Measurements from ENCODE around the gene LRMDA.

The LRMDA gene

DNA sequence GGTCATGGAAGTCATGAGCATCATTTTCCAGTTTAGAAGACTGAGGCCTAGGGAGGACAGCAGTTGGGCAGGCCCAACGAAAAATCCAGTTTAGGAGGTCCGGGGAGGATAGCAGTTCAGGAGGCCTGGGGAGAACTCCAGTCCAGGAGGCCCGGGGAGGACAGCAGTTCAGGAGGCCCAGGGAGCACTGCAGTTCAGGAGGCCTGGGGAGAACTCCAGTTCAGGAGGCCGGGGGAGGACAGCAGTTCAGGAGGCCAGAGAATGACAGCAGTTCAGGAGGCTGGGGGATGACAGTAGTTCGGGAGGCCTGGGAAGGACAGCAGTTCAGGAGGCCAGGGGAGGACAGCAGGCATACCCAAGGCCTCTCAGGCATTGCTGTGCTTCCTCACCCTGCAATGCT is 453.4 kb downstream of the LRMDA start:
- DNase-seq: no peak

DNA sequence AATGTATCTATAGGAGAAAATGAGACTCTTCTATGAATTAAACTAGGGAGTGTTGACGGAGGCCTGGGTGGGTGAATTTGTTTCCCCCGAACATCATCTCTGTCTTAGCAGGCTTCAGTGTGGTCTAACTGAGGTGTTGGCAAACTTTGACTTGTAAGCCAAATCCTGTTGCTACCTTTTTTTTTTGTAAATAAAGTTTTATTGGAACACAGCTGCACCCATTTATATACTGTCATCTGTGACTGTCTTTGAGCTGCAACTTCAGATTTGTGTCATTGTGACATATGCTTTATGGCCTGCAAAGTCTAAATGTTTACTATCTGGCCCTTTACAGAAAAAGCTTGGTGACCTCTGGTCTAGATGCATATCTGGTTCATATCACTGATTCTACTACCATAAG is 455.9 kb downstream of the LRMDA start:
- no peak for DNase-seq

DNA sequence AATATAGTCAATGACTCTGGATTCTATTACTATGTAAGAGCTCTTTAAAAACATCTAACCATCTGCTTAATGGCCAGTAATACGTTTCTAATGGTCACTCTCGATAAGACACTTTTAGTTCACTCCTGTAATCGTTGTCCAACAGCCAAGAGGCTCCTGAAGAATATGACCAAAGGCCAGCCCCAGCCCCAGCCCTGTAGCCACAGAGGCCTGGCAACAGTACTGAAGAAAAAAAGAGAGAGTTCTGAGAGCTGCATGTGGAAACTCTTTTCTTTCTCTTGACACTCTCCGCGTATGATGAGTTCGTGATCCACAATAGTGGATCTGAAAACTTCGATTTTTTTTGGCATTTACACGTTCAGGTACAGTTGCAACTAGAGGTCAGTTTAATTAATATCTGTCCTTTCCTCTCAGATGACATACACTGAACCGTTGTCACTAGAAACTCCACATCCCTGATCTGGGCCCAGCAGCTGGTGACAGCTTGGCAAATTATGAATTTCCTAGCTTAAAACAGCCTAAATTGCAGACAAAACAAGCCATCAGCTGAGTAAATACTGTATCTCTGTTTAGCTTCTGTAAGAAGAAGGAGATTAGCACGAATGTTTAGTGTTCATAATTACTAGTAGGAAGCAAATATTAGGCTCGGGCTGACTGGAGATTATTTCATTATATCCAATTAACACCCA is 456.7 kb downstream of the LRMDA start:
- no peak for DNase-seq

DNA sequence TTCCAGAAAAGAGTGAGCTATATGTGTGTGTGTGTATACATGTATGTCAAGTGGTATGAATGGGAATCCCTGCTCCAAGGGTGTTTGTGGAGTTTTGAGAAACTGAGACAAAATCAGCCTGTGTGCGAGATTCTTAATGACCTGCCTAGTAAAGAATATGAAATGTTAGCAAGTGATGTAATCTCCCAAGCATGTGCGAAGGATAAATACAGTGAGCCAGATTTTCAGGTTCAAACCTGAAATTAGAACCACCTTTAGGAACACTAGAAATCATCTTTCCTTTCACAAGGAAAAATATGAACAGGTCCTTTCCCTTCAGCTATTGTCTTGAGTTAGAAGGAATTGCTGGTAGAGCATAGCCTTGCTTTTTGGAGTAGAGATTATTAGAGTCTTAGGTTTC is 457.6 kb downstream of the LRMDA start:
- DNase-seq: no peak

DNA sequence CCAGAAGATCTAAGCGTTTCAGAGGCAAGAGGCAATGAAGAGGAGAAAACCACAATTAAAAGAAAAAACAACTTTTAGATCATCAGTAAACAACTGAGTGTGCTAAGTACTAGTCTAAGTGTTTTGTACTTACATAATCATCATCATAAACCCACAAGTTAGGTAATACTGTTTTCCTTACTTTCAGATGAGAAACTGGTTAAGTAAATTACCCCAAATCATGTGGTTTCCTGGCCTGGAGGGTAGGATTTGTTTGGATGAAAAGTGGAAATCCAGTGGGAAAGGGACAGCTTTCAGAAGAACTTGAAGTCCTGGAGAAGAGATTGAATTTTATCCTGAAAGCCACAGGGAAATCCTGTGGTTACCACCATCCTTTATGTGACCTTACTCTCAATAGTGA is 463.3 kb downstream of the LRMDA start:
- DNase-seq: no peak

DNA sequence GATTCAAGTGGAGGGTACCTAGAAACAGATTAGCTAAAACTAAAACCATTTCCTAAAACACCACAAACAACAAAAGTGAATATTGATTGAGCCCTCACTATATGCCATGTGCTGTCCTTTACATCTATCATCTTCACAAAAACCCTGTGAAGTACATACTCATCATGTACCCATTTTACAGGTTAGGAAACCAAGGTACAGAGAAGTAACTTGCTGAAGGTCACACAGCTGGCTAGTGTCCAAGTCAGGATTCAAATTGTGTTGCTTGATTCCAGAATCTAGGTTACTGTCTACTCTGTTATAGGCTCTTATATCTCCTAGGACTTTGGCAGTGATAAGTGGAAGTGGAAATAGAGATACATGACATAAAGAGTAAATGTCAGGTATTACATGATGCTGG is 463.8 kb downstream of the LRMDA start:
- no peak for DNase-seq

DNA sequence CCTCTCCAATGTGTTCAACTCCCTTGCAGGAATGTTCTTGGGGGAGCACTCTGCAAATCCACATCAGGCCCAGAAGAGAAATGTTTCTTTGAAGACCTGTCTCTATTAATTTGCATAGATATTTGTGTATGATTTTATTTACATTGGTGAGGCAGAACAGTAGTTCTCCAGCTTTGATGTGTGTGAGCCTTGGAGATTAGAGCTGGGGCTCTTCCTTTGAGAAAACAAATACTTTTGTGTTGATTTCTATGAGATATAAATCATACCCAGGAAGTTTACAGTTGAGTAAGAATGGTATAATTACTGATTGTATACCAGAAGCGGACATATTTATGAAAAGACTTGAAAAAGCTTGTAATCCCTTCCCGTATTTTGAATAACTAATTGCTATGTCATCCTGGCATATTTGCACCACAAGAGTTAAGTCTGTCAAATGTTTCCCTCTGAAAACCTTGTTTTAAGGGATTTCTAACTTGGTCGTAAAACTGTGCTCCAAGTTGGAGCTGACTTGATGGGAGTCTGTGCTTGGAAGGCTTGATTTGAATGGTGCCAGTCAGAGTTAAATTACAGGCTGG is 468.5 kb downstream of the LRMDA start:
- DNase-seq: no peak

DNA sequence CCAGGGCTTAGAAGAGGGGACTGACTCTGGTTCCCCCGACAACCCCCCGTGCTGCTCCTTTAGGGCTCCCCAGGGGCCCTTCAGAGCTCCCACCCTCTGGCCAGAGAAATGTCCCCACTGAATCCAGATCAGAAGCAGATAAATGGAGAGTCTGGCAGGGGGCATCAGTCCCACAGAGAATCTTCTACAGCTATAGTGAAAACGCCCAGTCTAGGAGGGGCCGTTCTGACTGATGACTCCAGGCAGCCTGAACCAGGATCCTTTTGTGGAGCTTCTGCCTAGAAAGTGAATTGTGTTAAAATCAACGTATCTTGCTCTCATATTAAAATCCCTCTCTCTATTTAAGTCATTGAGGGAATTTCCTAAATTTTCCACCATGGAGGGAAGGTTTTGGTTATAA is 471.4 kb downstream of the LRMDA start:
- DNase-seq: no peak

DNA sequence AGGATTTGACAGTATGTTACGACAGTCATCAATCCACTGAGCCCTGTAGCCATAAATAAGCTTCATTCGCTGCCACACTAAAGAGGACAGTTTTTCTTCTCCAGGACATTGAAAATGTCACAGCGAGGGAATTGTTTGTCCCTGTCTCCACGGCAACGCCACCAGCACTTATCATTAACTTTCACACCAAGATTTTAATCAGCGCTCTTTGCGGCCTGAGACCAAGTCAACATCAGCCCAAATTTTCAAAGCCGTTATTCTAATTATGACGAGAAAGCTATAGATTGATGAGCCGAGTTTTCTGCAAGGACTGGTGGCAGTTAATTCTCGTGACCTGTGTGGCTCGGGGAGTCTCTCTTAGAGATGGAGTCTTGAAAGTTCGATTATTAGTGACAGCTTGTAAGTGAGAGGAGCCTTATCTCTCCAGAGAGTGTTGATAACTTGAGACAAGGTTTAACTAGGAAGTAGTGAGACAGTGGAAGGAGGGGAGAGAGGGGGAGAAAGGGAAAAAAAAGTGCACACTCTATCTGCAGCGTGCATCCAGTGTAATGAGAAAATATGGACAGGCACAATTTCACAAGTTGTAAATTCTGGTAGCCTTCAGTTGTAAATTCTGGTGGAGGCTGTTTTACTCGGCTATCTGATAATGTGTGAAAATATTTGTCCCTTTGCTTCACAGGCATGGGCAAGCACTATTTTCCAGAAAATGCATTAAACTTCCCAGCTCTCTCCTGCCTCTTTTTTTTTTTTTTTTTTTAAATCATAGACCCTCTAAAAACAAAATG is 473.3 kb downstream of the LRMDA start:
- no peak for DNase-seq

DNA sequence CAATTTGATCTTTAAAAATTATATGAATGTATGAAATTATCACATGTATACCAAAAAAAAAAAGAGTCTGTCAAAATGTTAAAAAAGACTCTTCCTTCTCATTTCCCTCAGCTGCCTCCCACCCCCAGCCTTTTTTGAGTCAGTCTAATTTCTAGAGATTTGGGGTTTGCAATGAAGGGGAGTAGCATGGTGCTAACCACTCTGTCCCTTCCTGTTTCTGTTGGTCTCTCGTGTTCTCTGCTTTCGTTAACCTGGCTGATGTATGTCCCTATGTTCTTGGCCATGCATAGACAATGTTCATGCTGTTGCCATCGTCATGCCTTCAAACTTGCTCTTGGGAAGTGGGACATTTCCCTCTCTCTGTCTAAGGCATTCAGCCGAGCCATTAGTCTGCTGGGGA is 474.1 kb downstream of the LRMDA start:
- no peak for DNase-seq

DNA sequence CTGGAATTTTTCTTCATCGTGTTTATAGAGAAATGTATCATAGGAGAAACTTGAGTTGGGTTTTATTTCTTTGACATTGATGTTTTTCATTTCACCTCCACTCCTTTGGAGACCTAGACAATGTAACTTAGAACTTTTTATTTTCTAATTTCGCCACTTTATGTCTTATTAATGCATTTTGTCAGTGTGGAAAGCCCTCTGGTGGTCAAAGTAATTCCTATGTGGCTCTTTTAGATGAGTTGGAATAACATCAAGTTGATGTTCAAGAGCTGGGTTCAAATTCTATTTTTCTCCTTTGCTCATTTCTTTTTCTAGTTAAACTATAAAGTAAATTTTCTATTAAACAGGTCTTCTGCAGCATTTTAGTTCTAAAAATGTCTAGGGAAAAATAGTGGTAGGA is 478.6 kb downstream of the LRMDA start:
- DNase-seq: no peak

DNA sequence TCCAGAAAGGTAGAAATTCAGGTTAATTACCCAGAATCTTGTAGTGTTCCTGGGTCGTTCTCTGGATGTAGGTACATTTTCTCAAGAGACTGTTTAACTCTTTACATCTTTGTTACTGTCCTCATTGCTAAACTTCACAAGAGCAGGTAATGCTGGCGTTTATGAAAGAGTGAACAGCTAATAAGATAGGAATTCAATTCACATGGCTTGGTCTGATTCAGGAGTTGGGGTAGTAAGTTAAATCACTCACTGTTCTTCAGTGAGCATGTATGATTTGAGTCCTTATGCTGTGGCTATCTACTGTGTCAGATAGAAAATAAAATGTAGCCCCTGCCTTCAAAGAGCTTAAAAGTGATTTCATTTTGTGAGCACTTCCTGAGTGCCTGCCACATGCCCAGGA is 480.0 kb downstream of the LRMDA start:
- DNase-seq: no peak

DNA sequence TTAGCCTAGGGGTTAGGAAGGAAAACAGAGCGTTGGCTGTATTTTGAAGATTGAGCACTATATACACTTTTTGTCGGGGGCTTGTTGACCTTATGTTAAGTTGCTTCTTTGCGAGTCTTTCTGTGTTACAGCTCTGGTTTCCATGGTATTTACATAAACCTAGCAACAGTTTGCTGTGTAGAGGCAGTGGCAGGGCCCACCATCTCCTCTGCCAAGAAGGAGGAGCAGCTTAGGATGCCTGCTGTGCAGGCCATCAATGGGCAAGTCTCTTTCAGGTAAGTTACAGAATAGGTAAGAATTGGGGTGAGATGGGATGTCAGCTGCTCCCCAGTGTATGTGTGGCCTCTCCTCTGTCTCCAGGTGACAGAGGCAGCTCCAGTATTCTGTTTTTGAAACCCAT is 485.5 kb downstream of the LRMDA start:
- DNase-seq: no peak

DNA sequence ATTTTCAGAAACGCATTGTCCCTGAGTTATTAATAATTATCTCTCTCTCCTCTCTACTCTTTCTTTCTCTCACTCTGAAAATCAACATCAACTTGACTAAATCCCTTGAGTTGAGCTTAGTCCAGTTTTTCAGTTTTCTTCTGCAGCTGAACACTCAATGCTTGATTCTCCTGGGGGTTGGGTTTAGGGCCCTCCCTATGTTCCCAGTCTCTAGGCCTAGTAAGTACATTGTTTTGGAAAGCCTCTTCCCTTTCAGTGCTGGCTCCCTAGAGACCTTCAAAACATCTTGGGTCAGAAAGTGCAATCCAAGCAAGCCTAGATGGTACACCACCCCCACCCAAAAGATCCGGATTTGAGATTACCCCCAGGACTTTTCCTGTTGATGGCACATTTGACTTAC is 488.5 kb downstream of the LRMDA start:
- no peak for DNase-seq

DNA sequence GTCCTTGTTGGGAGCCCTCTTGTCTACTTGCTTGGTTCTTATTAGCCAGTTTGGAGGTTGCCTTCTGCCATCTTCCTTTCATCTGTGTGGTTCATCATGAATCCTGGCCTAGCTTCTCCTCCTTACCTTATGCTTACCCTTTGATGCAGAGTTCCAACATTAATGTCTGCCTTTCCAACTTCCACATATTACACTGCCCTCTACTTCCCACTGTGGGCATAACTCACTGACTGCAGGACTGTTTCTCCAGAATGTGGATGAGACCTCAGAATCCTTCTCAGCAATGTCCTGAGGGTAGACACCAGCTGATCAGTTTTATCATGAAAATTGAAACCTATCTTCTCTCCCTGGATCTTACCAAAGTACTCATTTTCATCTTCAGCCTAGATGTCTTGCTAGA is 491.0 kb downstream of the LRMDA start:
- DNase-seq: no peak

DNA sequence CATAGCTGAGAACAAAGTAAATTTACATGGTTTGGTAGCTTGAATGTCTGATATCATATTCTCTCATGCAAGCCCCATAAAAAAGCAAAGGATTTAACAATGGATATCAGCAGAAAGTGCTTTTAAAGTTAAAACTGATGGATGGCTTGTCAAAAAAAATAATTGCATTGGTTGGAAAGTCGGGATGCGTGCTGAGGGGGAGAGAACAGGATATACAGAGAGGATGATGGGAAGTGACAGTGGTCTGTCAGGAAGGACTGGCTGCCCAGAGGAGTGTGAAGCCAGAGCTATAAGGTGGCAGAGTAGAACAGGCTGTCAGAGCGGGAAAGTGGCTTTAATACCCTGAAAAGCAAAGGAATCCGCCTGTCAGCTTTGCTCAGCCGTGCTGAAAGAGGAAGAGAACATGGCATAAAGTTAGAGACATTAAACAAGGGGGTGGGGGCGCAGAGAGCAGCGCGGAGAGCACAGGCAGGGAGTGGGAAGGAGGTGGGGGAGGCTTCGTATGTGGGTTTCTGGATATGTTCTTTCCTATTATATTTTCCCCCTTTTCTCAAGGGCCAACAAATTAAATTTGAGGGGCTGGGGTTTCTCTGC is 493.0 kb downstream of the LRMDA start:
- no peak for DNase-seq

DNA sequence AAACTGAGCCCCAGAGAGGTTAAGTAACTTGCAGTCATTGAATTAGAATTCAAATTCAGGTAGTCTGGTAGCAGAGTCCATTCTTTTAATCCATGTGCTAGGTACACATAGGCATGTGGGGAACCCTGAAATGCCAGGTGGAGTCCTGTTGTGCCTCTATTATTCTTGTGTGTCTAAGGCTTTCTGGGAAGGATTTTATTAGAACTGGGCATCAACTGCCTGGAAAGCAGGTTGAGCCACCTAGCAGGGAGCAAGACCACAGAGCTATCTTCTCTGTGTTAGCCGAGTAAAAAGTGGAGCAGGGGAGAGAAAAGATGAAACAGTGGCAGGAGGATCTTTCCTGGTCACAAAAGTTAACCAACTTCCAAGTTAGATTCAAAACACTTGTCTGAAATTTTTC is 494.6 kb downstream of the LRMDA start:
- DNase-seq: no peak

DNA sequence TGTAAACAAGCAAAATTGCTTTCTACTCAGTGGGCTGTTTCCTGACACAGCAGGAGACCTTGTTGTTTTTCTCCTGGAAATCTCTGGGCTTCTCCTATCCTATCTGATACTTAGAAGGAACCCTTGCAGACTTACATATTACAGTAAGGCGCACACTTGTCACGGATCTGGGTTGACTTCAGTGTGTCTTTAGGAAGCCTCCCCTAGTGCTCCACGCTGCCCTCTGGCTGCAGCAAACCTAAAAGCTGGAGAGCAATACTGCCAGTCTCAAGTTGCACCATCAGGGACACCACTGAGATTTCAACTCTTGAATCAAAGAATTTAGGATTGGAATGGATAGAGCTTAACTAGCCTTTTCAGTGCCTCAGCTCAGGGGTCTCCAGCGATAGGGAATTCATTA is 495.3 kb downstream of the LRMDA start:
- no peak for DNase-seq

DNA sequence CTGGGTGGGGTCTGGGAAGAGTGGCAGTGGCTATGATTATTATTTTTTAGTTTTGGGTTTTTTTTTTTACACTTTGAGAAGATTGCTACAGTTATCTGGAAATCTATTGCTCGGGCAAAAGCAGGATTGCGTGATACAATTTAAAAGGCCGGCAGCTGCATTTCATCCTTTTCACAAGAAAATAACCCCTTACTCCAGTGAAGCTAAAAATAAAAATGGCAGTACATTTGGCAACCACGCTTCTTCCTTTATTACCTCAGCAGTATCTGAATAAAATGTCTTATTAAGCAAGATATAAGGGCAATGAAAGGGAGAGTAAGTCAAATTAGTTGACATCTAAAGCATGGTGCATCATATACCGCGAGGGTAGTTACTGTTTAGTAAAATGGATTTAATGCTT is 496.8 kb downstream of the LRMDA start:
- no peak for DNase-seq

DNA sequence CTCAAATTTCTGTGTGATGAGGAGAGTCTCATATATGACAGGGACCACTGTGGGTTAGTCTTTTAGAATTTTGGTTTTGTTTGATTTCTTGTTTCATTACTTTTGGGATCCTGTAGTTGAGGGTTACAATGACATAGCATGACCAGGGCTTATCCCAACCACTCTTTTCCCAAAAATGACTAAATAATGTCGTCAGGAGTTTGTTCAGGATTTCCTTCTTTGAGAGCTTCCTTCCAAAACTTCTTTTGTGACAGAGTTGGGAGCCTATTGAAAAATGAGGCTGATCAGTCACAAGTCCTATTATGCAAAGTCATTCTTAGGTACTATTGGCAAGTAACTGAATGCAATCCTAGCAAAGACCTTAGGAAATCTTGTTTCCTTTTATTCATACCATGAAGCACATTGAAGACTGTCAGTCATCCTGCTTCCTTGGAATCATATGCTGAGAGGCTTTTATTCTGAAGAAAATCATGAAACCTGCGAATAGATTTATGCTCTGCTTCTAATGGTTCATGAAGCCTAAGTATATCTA is 498.3 kb downstream of the LRMDA start:
- DNase-seq: no peak

DNA sequence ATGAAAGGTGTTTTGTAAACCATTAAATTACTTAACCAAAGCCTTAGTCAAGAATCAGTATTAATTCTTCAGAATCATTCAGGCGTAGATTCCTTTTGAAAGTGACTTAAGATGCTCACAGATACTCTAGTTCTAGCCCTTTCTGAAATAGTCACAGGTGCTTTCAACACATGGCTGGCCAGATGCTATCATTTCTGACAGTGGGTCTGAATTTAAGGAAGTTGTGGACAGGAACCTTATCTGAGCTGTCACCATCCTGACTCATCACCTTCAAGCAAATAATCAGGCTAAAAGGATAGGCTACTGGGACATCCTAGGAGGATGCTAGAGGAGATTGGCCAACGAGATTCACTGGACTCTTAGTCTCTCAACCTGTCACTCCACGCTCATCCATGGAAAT is 501.5 kb downstream of the LRMDA start:
- DNase-seq: no peak

DNA sequence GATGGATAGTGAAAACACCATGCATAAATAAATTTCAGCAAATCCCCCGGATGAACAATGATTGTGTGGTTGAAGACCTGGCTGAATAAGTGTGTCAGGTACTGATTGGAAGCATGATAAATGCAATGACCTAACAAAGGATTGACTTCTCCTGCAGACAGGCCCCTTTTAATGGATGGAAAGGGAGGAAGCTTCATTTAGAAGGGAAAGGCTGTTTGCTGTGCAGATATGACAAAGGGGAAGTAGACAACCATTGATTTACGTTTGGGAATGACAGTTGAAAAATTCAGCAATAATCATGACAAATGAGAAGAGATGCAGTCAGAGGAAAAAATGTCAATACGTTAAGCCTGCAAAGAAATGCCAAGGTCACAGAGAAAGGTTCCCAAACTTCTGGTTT is 503.8 kb downstream of the LRMDA start:
- DNase-seq: no peak

DNA sequence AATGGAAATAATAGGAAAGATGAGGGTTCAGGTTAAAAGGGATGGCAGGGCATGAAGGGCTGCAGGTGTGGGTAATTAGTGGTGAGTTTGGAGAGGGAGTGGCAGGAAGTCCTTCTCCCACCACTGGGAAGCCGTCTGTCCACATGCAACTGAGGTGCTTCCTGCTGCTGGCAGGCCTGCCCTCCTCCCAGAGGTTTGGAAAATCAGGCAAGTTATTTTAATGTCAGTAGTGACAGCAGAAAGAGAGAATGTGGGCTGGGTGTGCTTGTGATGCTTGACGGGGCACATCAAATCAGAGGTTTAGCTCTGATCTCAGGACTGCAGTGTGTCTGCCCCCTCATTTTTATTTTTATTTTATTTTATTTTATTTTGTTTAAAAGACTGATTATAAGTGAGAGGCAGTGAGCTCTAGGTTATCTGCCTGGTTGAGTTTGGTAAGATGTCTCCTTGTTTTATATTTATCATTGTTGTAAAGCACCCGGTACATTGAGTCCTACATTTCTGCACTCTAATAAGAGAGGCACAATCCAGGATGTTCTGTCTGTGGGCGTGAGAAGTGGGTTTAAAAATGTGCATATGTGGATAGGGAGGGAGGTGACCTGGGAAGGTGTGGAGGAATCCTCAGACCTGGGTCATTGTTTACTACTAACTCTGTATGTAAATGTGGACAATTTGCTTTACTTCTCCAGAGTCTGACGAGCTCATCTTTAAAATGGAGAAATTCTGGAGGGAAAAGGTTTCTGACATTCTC is 504.4 kb downstream of the LRMDA start:
- no peak for DNase-seq
